H1 (cell line): ENCODE results near the gene DCHS1. TPM values are rescaled to one million over a fixed set of nuclear protein-coding genes. Genes with fewer than 3 reads are reported as not detected.

Source experiments
- BRCA1 ChIP-seq: IDR thresholded peaks from 2 replicates; pipeline ENCODE4 v1.6.1; 2012; ENCODE audit warnings: low read depth, low read length, improper control_type of control experiment
- CREB1 ChIP-seq: IDR thresholded peaks from 2 replicates; pipeline ENCODE4 v1.6.1; 2012; ENCODE audit warnings: inconsistent platforms
- KDM4A ChIP-seq: IDR thresholded peaks from one replicate; pipeline ENCODE4 v1.7.1; 2012; ENCODE audit warnings: low read depth, mild to moderate bottlenecking, moderate library complexity, low read length, inconsistent platforms; ENCODE audit not compliant: severe bottlenecking
- RBBP5 ChIP-seq: IDR thresholded peaks from 2 replicates; pipeline ENCODE4 v1.7.1; 2012; ENCODE audit warnings: low read depth, mild to moderate bottlenecking, inconsistent platforms, low read length, moderate library complexity, borderline replicate concordance
- RFX5 ChIP-seq: IDR thresholded peaks from 2 replicates; pipeline ENCODE4 v1.6.1; 2011; ENCODE audit warnings: low read depth, low read length, improper control_type of control experiment, borderline replicate concordance
- RNF2 ChIP-seq: fragments of 200-900, 300-1000 bp; sonication (generic); IDR thresholded peaks from 2 replicates; pipeline ENCODE4 v1.7.1; 2016; ENCODE audit warnings: borderline replicate concordance, low read depth, mild to moderate bottlenecking, antibody characterized with exemption, low read length; ENCODE audit not compliant: poor library complexity, severe bottlenecking; ENCODE audit errors: missing control alignments
- SIRT6 ChIP-seq: IDR thresholded peaks from one replicate; pipeline ENCODE4 v1.7.1; 2012; ENCODE audit warnings: low read length, inconsistent platforms
- SP1 ChIP-seq: IDR thresholded peaks from 2 replicates; pipeline ENCODE4 v1.6.1; 2011; ENCODE audit warnings: low read depth, low read length
- SP2 ChIP-seq: IDR thresholded peaks from 2 replicates; pipeline ENCODE4 v1.6.1; 2012; ENCODE audit warnings: mild to moderate bottlenecking, low read length, inconsistent platforms
- TCF12 ChIP-seq: IDR thresholded peaks from 2 replicates; pipeline ENCODE4 v1.6.1; 2011; ENCODE audit warnings: low read depth, mild to moderate bottlenecking, low read length
- YY1 ChIP-seq: IDR thresholded peaks from 2 replicates; pipeline ENCODE4 v1.6.1; 2011; ENCODE audit warnings: low read depth, mild to moderate bottlenecking, low read length
- polyA plus RNA-seq, 7 experiments: library from polyadenylated mRNA; depleted of rRNA in 3 of 7; stranded (reverse) in 5 of 7; unstranded in 2 of 7; fragments of >200 nt in 5 of 7; fragments of 200-250 nt in 2 of 7; gene quantifications; 1 replicate in 5 of 7; 2 replicates in 1 of 7; 4 replicates in 1 of 7; pipeline versions ENCODE4 v1.2.1 to v1.2.3, GENCODE V29; 2011 to 2013; ENCODE audit warnings: missing spikeins in 2 of 7, mixed read lengths in 2 of 7
- total RNA-seq: library from RNA; stranded (reverse); fragmentation: NEBNext Ultra II Directional; extraction: Animal tissue kit (Norgen Biotek cat#: 25700); gene quantifications from 2 replicates; pipeline ENCODE4 v1.2.1, GENCODE V29; 2021
- TF ChIP-seq, protein P1 (sequence below): IDR thresholded peaks from 2 replicates; pipeline ENCODE4 v1.6.1; 2012; ENCODE audit warnings: low read length, inconsistent platforms

The DCHS1 gene
- total and polyA plus RNA-seq, 2 of the 8 experiments (the other 6 are each of a cell fraction or from before 2014, with no cell fraction given) = 8.2 to 10.5 TPM

DNA sequence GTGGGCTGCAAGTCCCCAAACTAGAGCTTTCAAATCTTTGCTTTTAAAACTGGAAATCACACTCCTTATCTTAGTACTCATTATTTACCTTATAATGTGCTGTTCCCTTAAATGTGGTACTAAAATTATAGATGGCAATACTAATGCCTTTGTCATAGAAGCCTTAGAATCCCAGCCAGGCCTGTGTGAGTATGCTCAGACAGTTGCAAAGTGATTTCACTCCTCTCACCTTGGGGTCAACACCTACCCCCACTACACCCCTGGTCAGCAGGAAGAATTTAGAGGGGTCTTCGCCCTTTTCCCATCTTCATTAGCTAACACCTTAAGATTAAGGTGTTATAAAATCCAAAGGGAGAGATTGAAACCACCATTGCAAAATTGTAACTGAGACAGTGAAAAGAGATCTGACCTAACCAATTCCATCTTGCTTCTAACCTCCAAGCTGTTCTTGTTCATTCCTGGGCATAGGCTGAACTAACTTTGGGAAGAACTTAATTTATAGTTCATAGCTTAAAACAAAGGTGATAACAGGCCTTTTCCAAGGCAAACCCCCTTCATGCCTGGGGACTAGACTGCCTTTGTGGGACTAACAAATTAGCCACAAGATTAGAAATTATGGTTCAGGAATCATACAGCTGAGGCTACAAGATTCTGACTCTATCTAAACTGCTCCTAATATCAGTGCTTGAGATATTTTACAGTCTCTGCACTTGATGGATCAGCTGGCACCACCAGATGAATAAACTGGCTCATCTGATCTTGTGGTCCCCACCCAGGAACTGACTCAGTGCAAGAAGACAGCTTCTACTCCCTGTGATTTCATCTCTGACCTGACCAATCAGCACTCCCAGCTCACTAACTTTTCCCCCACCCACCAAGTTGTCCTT lies 38.0 kb upstream of the DCHS1 start (continued):
- TF ChIP-seq, protein P1, sequence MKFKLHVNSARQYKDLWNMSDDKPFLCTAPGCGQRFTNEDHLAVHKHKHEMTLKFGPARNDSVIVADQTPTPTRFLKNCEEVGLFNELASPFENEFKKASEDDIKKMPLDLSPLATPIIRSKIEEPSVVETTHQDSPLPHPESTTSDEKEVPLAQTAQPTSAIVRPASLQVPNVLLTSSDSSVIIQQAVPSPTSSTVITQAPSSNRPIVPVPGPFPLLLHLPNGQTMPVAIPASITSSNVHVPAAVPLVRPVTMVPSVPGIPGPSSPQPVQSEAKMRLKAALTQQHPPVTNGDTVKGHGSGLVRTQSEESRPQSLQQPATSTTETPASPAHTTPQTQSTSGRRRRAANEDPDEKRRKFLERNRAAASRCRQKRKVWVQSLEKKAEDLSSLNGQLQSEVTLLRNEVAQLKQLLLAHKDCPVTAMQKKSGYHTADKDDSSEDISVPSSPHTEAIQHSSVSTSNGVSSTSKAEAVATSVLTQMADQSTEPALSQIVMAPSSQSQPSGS = no peak
- TF ChIP-seq YY1 = no peak
- no peak for TF ChIP-seq RNF2
- TF ChIP-seq SP2 = no peak
- no peak for TF ChIP-seq SP1
- no peak for TF ChIP-seq SIRT6
- no peak for TF ChIP-seq BRCA1
- no peak for TF ChIP-seq RFX5
- no peak for TF ChIP-seq CREB1
- no peak for TF ChIP-seq KDM4A
- TF ChIP-seq RBBP5 = no peak
- TF ChIP-seq TCF12 = no peak
- TF ChIP-seq, all 59 proteins: peak for 0
